C4-2B (cell line): ENCODE data around the gene M6PR.
"Not testable (repeated sequence)": the region's sequence is repeated elsewhere in the genome, so short reads cannot be mapped to it uniquely, and the experiment has no call there.

Source experiments
- CTCF ChIP-seq: fragments of 450-650 bp; conservative IDR thresholded peaks from 2 replicates; pipeline ENCODE4 v1.5.1; 2017; ENCODE audit warnings: mild to moderate bottlenecking
- ZFX ChIP-seq: fragments of 450-650 bp; IDR thresholded peaks from 2 replicates; pipeline ENCODE4 v1.6.1; 2017

- not testable (repeated sequence) for TF ChIP-seq CTCF, ZFX
These were observed 29.8 kb downstream of the M6PR start for GRCh38 chr12:8919643-8920042.
